Neural crest cell (in vitro differentiated cells): Measurements from ENCODE around the gene KIF25. TPM values are rescaled to one million over a fixed set of nuclear protein-coding genes. Genes with fewer than 3 reads are reported as not detected.

Experiments used
- DNase-seq: peaks from one replicate; pipeline ENCODE4 v3.0.0; 2021; ENCODE audit warnings: low read depth, mixed read lengths, low spot score
- H3K27ac Mint-ChIP-seq: one replicate; pipeline ENCODE4 v1.8.0; 2021; ENCODE audit warnings: mild to moderate bottlenecking, mixed read lengths; ENCODE audit not compliant: unreplicated experiment
- H3K27me3 Mint-ChIP-seq: 2 replicates; pipeline ENCODE4 v1.8.0; 2021; ENCODE audit warnings: low read depth, mild to moderate bottlenecking, mixed read lengths
- H3K36me3 Mint-ChIP-seq: 2 replicates; pipeline ENCODE4 v1.8.0; 2021; ENCODE audit warnings: low read depth, mild to moderate bottlenecking, mixed read lengths
- H3K4me1 Mint-ChIP-seq: 2 replicates; pipeline ENCODE4 v1.8.0; 2021; ENCODE audit warnings: mixed read lengths
- H3K4me3 Mint-ChIP-seq: one replicate; pipeline ENCODE4 v1.8.0; 2021; ENCODE audit warnings: mild to moderate bottlenecking, mixed read lengths
- H3K9me3 Mint-ChIP-seq: 2 replicates; pipeline ENCODE4 v1.8.0; 2021; ENCODE audit warnings: mixed read lengths
- total RNA-seq: library from RNA; stranded (reverse); gene quantifications from 2 replicates; pipeline ENCODE4 v1.2.1, GENCODE V29; 2021
- TF ChIP-seq, protein P1 (sequence below): fragments of 200-600 bp; sonication (generic); conservative IDR thresholded peaks from 2 replicates; pipeline ENCODE4 v1.5.0; 2021; ENCODE audit warnings: antibody characterized with exemption, mild to moderate bottlenecking

KIF25 gene
- total RNA-seq, 1 donor from 2014 or later: 0.72 TPM

DNA sequence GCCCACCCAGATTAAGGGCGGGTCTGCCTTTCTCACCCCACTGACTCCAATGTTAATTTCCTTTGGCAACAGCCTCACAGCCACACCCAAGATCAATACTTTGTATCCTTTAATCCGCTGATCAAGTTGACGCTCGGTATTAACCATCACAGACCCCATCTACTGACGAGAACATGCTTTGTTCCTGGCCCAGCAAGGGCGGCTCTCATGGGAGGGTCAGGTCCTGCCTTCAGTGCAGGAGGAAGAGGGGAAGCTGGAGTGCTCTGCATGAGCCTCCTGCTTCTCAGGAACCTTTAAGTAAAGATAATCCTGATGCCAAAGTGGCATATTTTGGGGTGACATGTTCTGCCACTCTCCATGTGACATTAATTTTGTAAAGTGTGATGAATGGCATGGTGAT lies 8.3 kb downstream of the KIF25 start:
- TF ChIP-seq, protein P1, sequence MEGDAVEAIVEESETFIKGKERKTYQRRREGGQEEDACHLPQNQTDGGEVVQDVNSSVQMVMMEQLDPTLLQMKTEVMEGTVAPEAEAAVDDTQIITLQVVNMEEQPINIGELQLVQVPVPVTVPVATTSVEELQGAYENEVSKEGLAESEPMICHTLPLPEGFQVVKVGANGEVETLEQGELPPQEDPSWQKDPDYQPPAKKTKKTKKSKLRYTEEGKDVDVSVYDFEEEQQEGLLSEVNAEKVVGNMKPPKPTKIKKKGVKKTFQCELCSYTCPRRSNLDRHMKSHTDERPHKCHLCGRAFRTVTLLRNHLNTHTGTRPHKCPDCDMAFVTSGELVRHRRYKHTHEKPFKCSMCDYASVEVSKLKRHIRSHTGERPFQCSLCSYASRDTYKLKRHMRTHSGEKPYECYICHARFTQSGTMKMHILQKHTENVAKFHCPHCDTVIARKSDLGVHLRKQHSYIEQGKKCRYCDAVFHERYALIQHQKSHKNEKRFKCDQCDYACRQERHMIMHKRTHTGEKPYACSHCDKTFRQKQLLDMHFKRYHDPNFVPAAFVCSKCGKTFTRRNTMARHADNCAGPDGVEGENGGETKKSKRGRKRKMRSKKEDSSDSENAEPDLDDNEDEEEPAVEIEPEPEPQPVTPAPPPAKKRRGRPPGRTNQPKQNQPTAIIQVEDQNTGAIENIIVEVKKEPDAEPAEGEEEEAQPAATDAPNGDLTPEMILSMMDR: no peak
- H3K4me3 Mint-ChIP-seq: no peak overlapping the region
- DNase-seq: no peak
- peaks cover 4% of the 10 kb centered on the region for H3K4me1 Mint-ChIP-seq
- peaks cover 8% of the 10 kb centered on the region for H3K36me3 Mint-ChIP-seq
- peaks cover 3% of the 10 kb centered on the region for H3K27me3 Mint-ChIP-seq
- no peak overlapping the region for H3K27ac Mint-ChIP-seq
- peaks cover 25% of the 10 kb centered on the region for H3K9me3 Mint-ChIP-seq

DNA sequence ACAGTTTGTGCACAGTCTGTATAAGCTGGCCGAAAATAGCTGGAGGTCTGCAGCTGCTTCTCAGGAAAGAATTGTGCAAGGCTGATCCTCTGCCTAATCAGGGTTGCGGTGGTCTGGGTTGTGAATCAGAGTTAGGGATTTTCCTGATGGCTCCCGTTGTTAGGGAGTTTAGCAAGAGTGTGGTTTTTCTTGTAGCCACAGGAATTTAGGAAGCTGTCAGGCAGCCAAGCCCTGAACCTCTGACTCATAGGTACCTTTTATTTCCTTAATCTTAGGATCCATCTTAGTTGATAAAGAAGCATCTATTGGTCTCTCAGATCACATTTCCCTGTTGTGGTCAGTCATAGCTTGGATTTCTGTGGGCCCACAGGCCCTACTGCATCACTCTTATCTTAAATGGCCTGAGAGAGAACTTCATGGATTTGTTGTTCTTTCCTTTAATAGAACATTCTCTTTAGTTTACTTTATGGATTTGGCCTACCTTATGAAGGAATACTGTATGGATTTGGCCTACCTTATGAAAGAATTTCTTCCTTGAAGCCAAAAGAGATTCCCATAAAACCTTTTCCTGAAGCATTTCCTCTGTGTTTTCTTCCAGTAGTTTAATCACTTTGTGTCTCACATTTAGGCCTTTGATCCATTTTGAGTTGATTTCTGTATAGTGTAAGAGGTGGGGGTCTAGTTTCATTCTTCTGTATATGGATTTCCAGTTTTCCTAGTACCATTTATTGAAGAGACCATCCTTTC lies 10.3 kb downstream of the KIF25 start:
- TF ChIP-seq, protein P1: no peak
- peaks cover 21% of the 10 kb centered on the region for H3K36me3 Mint-ChIP-seq
- no peak for DNase-seq
- peaks cover 4% of the 10 kb centered on the region for H3K4me1 Mint-ChIP-seq
- H3K27ac Mint-ChIP-seq: no peak overlapping the region
- no peak overlapping the region for H3K4me3 Mint-ChIP-seq
- H3K27me3 Mint-ChIP-seq: peaks cover 3% of the 10 kb centered on the region
- H3K9me3 Mint-ChIP-seq: peaks cover 33% of the 10 kb centered on the region

DNA sequence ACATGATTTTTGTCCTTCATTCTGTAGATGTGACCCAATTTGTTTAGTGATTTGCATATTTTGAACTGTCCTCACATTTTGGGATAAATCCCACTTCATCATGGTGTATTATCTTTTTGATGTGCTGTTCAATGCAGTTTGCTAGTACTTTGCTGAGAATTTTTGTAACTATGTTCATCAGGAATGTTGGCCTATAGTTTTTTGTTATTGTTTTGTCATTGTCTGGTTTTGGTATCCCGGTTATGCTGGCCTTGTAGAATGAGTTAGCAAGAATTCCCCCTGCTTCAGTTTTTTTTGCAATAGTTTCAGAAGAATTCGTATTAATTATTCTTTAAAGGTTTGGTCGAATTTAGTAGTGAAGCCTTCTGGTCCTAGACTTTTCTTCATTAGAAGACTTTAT lies 11.9 kb downstream of the KIF25 start:
- no peaks in the 10 kb centered on the region for H3K4me1 Mint-ChIP-seq
- TF ChIP-seq, protein P1: no peak
- no peak overlapping the region for H3K27ac Mint-ChIP-seq
- no peak for DNase-seq
- H3K4me3 Mint-ChIP-seq: no peak overlapping the region
- peaks cover 33% of the 10 kb centered on the region for H3K9me3 Mint-ChIP-seq
- H3K27me3 Mint-ChIP-seq: peaks cover 3% of the 10 kb centered on the region
- peaks cover 21% of the 10 kb centered on the region for H3K36me3 Mint-ChIP-seq

DNA sequence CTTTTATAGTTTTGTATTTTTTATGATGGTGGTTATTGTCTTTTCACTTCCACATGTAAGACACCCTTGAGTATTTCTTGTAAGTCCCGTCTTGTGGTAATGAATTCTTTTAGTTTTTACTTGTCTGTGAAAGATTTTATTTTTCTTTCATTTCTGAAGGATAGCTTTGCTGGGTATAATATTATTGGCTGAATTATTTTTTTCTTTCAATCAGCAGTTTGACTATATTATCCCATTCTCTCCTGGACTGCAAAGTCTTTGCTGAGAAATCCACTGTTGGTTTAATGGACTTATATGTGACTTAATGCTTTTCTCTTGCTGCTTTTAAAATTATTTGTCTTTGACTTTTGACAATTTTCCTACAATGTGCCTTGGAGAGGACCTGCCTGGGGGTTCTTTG lies 13.8 kb downstream of the KIF25 start:
- no peak overlapping the region for H3K4me3 Mint-ChIP-seq
- H3K9me3 Mint-ChIP-seq: peaks cover 29% of the 10 kb centered on the region
- H3K36me3 Mint-ChIP-seq: peaks cover 25% of the 10 kb centered on the region
- TF ChIP-seq, protein P1: no peak
- no peak overlapping the region for H3K27ac Mint-ChIP-seq
- no peaks in the 10 kb centered on the region for H3K27me3 Mint-ChIP-seq
- no peak for DNase-seq
- no peaks in the 10 kb centered on the region for H3K4me1 Mint-ChIP-seq

DNA sequence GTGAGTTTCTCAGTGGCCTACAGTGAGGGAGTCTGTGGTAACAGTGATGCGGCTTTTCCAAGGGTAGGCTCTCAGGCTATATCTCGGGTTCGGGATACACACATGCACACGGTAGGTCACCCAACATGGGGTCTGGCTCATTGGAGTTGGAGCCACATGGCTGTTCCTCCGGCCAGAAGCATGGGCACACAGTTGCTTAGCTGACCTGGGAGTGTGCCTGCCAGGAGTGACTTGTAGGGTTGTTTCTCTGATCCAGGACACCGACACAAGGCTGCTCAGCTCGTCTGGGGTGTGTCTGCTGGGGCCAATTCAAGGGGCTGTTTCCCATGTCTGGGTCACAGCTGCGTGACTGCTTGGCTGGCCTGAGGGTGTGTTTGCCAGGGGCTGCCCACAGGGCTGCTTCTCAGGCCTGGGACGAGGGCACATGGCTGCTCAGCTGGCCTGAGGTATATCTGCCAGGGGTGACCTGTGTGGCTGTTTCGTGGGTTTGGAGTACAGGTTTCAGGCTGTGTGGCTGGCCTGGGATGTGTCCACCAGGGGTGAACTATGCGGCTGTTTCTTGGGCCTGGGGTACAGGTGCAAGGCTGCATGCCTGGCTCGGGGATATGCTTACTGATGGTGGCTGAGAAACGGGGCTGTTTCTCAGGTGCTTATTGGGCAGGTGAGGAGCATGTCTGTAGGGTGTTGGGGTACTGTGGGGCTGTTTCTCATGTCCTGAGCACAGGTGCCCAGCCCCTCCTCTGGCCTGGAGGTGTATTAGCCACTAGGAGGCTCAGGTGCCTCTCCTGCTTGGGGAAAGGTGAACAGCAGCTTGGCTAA lies 15.2 kb downstream of the KIF25 start:
- TF ChIP-seq, protein P1: no peak
- Mint-ChIP-seq H3K27ac (no peak overlapping the region), H3K4me3 (no peak overlapping the region), H3K4me1 (no peaks in the 10 kb centered on the region), H3K9me3 (peaks cover 26% of the 10 kb centered on the region), H3K36me3 (peaks cover 25% of the 10 kb centered on the region), H3K27me3 (no peaks in the 10 kb centered on the region)
- no peak for DNase-seq
